H4 (cell line): ENCODE measurements around the gene RADX. TPM values are rescaled to one million over a fixed set of nuclear protein-coding genes. Genes with fewer than 3 reads are reported as not detected.

ENCODE experiments used
- DNase-seq: peaks from one replicate; pipeline ENCODE4 v3.0.0-alpha.2; 2015; ENCODE audit warnings: low spot score
- total RNA-seq: library from RNA; depleted of rRNA; stranded (reverse); fragments of >200 nt; shearing (Covaris generic); gene quantifications from 2 replicates; pipeline ENCODE4 v1.2.3, GENCODE V29; 2014; rRNA removed

The RADX gene
- total RNA-seq, 1 experiment from 2014 or later: 15.8 TPM

DNA sequence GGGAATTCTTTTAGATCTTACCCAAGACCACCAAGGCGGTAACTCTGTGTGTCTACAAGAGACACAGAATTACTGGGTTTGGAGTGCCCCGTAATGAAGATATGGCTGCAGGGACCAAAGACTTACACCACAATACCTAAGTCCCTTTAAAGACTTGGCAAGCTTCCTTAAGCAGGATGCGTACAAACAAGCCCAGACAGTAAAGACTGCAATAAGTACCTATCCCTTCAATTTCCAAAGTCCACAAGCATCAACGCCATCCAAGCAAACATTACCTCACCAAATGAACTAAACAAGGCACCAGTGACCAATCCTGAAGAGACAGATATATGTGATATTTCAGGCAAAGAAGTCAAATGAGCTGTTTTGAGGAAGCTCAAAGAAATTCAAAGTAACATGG, 72.4 kb downstream of the RADX start:
- no peak for DNase-seq

DNA sequence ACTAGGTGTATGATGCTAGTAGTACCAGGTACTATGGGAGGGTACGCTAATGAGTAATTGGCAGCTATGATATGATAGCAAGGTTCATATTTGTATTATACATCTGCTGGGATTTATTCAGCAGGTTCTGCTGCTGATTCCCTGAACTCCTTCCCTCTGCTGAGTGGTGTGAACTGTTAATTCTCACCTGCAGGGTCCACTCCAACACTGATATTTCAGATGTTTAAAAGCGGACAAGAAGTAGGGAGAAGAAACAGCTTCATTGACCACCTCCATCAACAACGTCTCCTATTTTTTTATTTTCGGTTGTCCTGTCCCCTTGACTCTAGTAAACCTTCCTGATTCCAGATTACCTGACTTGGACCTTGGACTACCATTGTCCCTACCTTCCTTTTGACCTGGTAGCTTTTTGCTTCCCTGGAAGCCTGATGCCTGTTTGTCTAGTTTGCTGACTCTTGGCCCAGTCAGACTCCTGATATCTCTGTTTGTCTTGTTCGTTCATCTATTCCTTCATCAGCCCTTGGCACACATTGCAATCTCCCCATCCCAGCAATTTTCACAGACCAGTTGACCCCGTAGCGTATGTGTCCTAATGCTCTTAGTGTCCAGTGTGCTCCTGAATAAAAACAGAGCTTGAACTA, 80.8 kb downstream of the RADX start:
- no peak for DNase-seq

DNA sequence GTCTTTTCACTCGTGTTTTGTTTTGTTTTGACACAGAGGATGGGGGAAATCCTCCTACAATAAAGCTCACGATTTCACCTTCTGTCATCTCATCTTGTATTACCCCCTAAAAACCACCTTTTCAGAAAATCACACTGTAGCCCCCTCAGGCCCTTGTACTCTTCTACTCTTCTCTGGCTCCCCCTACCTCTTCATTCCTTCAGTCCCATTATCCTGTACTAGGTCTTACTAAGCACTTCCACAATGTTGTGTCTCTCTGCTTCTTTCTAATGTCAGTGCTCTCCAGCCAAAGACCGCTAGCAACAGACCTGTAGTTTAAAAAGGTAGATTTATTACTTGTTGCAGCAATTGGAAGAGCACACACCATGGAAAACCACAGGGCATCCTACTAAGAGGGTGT, 84.7 kb downstream of the RADX start:
- no peak for DNase-seq

DNA sequence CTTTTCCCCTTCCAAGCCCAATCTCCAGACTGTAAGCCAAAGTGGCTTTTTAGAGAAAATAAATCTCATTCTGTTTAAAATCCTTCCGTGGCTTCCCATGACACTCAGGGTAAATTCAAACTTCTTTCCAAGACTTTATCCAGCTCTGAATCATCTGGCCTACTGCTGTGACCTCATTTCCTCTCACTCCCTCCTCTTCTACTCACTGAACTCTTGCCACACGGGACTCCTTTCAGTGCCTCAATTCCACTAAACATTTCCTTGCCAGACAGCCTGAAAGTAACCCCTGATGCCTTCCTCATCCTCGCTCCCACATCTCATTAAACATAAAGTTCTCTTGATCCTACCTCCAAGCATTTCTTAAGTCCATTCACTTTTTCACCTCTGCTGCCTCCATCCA, 86.9 kb downstream of the RADX start:
- peak; percentile 3 for DNase-seq

DNA sequence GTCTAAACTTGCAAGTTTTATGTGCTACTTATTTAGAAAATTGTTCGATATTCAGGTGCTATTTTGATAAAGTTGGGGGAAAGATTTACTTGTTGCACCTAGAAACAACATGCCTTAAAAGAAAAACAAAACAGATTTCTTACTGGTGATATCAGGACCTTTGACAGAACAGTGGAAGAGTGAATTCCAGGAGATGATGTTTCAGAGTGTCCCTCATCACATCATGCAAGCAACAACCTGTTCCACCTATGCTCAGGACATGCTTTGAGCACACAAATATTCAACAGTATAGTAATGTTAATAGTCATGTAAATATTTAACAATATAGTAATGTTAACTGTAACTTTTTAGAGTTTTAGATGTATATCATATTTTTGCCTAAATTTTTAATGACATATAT, 90.9 kb downstream of the RADX start:
- DNase-seq: no peak

DNA sequence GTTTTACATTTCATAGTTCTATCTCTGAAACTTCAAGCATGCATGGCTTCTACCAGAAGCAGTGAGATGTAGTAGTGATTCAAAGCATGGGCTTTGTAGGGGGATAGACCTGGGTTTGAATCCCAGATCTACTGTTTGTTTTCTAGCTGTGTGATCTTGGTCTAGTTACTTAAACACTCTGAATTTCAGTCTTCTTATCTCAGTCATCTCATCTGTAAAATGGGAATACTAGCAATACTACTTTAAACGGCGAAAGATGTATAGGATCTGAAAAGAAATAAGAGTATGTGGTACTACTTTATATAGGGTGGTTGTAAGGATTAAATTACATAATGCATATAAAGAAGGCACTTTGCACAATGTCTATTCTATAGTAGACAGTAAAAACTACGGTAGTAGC, 94.7 kb downstream of the RADX start:
- no peak for DNase-seq

DNA sequence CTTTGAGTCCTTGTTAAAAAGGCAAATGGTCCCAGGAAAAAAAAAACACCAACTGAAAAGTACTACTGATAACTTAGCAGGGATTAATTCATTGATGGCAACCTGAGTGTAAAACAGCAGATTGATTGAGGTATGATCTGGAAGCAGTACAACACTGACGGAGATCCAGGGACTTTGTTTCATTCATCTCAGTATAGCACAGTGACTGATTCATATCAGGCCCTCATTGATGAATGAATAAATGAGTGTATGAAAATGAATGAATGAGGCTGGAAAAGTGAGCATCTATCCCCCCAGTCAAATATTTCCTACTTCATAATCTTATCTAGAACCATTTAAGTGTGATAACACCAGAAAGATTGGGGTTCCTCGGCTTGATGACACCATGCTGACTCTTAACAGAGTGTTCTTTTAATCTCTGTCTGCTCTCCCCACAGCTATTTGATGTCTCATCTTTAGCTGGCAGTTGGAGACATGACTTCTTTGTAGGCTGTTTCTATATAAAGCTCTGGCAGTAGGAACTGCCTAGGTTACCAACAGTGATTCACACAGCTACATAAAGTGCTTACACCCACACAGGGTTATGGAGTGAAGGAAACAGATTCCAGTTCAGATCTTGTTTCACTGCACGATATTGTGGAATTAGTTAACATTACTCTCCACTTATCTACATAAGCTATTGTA, 96.1 kb downstream of the RADX start:
- DNase-seq: peak; percentile 49

DNA sequence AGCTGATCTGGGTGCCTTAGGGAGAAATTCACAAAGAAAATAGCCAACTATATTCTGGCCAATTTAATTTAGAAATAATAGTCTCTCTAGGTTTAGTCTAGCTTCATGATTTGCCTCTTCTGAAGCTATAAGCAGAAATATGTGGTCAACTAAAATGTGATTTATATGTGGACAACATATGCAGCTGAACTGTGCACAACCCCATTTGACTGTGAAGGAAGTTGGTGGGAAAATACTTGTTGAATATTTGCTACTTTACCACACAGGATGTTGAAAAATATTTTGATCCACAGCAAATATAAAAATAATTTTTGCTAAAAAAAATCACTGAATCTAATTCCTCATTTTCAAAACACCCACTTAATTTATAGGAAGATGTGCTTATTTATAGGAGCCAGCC, 99.0 kb downstream of the RADX start:
- no peak for DNase-seq

DNA sequence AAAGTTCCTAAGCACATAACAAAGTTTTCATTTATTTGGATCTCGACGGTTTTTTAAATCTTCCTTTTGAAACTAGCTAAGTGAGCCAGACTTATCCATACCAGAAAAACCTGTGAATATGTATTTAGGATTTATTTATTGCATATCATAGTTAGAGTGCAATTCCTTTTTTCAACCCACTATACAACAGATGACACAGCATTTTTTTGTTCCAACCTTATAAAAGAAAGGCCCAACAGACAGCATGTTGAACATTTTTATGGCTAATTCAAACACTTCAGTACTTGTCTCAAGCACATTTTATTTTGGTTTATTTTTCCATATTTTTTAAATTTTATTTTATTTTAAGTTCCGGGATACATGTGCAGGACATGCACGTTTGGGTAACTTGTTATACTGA, 99.6 kb downstream of the RADX start:
- no peak for DNase-seq

DNA sequence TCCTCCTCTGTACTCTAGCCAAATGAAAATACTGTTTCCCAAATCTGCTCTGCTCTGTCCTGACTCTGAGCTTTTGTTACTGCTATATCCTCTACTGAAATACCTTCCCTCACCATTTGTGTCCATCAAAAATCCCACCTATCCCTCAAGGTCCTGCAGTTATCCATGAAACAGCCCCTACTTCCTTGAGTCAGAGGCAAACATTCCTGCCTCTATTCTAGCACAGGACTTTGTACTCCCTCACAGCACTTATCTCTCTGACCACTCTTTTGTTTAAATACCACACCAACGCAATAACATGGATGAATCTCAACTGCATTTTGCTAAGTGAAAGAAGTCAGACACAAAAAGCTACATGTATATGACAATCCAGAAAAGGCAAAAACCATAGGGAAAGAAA, 104.2 kb downstream of the RADX start:
- no peak for DNase-seq

DNA sequence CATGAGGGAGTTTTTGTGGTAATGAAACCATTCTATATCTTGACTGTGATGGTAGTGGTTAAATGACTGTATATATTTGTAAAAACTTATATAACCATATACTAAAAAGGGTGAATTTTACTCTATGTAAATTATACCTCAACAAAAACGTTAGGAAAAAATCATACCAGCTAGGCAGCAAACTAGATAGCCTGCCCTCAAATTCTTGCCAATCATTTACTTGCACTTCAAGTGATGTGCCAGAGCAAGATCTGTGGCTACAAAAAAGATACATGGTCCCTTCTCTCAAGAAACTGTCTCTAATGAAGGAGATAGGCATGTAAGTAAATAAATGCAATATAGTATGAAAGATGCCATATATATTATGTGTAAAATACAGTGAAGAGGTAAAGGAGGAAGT, 104.7 kb downstream of the RADX start:
- no peak for DNase-seq

DNA sequence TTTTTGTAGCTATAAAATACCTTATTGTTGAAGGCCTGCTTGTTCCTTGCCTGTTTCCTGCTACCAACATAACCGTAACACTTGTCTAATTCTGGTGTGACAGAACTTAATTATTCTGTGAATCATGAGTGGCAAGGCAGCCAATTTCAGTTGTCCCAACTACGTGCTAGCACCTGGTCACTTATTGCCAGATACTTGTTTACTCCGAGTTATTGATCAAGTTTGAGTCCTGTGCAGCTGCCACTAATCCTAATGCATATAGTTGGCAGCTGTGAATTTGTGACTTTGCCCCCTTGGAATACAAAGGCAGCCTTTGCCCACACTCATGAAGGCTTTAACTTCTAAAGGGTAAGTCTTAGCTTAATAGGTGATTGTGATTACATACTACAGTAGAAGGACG, 106.9 kb downstream of the RADX start:
- DNase-seq: no peak

DNA sequence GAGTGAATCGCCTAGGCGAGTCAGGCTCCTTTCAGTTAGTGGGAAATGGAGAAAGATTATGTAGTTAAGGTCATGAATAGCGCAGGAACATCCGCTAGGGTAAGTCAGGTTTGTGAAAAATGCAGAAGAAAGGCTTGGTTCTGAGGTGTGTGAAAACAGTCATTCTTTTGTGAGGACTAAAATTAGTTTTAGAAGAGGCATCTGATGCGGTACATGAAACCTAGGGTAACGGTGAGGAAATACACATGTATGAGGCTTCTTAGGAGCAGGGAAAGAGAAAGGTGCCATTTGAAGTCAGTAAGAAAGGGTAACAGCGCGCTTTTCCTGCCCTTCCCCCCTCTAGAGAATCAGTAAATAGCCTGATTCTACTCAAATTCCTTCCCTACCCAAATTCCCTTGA, 114.2 kb downstream of the RADX start:
- DNase-seq: no peak

DNA sequence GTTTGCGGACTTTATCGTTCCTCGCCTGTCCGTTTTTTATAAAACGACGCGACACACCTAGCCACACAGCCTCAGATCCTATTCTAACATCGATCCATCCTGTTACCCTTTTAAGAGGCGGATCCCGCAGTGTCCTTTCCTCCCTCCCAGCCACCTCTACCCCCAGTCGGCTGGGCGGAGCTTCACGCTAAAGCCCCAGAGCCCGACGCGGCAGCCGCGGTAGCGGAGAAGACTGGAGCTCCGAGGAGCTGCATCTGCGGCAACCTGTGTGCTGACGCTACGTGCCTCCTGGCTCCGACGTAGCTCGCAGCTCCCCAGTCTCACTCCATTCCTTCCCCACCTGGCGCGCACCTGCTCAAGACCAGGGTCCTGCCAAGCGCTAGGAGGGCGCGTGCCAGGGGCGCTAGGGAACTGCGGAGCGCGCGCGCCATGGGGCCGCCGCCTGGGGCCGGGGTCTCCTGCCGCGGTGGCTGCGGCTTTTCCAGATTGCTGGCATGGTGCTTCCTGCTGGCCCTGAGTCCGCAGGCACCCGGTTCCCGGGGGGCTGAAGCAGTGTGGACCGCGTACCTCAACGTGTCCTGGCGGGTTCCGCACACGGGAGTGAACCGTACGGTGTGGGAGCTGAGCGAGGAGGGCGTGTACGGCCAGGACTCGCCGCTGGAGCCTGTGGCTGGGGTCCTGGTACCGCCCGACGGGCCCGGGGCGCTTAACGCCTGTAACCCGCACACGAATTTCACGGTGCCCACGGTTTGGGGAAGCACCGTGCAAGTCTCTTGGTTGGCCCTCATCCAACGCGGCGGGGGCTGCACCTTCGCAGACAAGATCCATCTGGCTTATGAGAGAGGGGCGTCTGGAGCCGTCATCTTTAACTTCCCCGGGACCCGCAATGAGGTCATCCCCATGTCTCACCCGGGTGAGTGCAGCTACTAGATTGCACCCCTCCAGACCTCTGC, 115.0 kb downstream of the RADX start, which contains the start of gene RNF128:
Gene RNF128 (plus strand): TSS at position 217 of the 953 bp plus-strand sequence. CDS start 213 bp downstream, at position 430.
- no peak for DNase-seq

DNA sequence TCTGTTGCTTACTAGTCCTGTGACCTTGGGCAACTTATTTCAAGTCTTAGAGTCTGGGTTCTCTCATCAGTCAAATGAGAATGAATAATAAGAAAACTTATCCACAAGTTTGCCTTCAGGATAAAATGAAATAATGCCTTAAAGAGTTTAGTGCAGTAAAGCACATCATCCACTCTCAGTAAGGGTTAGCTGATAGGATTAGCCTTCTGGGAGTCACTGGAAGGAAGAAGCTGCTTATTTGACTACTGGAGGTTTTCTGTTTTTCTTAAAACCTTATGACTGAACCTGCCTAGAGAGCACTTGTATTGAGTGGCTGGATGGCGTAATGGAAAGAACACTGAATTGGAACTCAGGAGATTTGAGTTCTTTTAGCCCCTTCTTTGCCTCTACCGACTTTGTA, 116.6 kb downstream of the RADX start:
- no peak for DNase-seq

Other genes with a start within 250 kb of the RADX start
- gene RNF128, start 114.7 kb downstream of the RADX start, total RNA-seq: not detected in 2 replicates
- 2.6 and 2.9 TPM in 2 replicates for gene TBC1D8B, start 190.7 kb downstream of the RADX start, total RNA-seq